Fibroblast of skin of right biceps (primary cell): ENCODE results near the gene HOXC9.

Experiments used
- DNase-seq: peaks from one replicate; pipeline ENCODE4 v3.0.0-alpha.2; 2013

The HOXC9 gene

DNA sequence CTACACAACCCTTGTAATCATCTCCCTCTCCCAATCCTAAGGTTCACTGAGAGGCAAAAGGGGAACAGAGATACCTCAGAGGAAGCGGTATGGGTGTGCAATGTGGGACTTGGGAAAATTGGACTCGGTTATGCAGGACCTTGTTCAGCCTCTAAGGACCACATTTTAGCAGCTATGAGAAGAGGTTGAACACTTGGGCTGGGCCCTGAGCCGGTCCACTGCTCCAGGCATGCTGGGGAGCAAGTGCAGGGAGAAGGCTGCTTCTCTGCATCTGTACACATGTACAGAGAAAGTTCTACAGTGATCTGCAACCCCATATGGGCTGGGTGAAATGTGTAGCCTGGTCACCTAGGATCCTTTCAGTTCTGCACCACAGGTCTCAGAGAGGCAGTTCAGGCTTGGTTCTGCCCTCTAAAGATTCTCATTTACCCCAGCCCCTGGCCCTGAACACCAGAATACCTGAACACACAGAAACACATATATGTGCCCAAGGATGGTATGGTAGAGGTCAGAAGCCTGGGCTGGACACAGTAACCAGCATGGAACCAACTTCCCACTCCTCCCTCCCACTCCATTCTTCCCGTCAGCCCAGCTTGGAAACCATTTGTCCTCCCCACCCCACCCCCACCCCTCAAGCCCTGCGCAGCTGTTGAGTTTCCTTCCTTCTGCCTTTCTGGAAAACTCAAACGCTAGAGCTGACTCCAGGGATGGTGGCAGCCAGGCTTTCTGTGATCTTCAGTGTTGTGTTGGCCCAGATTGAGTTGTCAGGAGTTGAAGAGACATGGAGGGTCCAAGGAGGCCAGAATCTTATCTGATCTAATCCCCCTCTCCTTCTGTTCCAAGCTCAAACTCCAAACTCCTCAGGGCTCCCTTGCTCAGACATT is 43.3 kb downstream of the HOXC9 start:
- no peak for DNase-seq

DNA sequence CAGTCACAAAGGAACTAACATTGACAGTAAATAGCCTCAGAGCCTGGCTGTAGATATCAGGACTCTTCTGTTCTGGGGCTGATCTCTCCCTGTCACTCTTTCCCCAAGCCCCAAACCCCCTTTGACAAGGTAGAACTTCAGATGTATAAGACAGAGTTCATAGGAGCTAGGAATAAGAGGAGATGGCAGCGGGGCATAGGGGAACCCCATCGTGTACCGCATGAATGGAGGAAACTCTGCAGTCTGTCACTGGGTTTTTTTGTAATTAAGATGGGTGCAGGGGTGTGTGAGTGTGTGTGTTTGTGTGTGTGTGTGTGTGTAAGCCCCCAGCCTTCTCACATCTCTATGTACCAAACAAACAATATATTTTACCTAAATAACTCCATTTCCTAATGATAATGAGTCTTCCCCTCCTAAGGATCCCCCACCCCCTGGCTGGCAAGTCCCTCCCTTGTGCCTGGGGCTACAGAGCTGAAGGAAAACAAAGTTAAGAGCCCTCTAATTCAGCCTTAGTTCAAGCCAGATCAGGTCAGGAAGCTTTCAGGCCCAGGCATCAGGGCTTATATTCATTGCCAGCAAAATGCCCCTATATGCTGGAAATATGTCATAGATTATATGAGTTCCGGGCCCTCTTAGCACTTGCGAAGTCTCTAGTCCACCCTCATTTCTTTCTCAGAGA is 44.6 kb downstream of the HOXC9 start:
- DNase-seq: no peak

DNA sequence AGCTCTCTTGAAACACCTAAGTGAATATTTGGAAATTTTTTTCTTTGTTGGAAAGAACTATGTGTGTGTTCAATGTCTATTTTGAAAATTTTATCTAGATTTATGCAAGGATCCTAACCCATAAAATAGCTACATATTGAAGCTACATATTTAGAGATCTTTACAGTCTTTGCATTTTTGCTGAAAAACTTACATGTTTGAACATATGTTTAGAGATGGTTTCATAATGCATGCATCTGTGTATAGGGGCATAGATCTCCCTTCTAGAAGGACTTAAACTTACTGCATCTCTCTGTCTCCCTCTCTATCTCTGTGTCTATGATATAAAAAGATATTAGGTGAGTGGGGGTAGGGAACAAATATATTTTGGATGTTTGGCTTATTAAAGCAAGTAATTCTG is 45.4 kb downstream of the HOXC9 start:
- no peak for DNase-seq

DNA sequence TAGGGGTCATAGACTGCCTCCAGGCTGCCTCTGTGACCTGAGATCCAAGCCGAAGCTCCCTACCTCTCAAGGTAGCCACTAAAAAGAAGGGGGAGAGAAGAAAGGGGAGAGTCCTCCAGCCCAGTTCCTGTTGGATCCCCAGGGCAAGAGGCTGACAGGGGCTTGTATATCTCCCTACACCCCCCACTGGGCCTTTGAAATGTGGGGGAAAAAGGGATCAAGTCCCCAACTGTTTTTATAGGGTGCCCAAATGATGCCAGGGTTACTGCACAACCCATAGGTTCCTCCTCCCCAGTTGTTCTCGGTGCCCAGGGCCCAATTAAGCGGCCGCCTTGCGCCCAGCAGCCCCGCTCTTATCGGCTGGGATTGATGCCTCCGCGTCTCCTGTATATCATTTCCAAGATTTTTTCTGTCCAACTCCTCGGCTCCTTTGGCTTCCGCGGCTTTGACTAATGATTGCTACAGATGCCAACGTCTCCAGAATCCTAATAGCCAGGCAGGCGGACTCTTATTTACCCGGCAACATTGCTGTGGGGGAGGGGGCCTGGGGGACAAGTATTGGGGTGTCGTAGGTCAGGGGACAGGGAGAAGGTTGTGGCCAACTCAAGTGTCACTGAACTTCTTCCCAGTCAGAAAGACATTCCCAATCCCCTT is 46.0 kb downstream of the HOXC9 start:
- peak; percentile 65 for DNase-seq

DNA sequence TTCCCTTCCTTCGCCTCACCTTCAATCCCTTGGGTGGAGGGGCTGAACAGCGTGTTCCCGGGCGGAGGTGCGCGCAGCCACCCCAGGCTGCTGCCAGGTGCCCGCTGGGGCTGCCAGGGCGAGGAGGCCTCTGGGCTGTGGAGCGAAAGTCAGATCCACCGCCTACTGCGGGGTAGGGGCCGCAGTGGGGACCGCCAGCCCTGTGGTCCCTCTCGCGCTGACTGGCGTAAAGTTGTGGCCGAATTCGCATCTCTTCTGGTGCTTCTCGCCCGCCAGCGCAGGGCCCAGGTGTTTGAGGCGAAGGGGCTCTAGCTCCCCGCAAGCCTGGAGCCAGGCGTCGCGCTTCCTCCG is 46.8 kb downstream of the HOXC9 start:
- no peak for DNase-seq

DNA sequence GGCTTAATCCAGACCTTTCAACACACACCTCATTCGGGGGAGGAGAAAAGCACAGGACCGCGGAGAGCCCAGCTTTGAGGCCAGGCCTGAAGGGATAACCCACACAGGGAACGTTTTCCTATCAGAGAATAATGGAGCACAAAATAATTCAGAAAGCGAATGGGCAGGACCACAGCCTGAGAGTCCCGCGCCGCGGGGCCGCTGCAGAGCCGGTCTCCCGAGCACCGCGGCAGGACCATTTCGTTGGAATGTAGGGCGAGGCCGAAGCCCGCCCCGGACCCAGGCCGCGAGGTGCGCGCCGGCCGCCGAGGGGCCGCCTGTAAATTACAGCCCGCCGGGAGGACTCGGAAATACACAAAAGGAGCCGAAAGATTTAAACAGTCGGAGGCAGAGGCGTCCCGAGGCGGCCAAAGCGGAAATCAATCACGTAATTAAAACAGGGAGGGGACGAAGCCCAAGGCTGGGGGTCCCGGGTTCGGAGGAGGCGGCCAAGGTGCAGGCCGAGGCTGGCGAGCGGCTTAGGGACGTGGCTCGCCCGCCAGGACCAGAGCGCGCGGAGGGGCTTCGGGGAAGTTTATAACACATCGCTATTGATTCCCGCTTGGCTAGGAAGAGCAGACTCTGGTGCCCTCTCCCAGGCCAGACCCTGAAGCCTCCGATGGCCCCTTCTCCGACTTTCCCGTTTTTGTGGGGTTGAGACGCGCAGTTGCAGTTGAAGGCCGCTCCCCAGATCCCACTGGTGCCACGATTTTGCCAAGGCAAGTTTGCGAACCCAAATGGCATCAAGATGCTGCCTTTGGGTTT is 47.4 kb downstream of the HOXC9 start:
- peak; percentile 49 for DNase-seq

DNA sequence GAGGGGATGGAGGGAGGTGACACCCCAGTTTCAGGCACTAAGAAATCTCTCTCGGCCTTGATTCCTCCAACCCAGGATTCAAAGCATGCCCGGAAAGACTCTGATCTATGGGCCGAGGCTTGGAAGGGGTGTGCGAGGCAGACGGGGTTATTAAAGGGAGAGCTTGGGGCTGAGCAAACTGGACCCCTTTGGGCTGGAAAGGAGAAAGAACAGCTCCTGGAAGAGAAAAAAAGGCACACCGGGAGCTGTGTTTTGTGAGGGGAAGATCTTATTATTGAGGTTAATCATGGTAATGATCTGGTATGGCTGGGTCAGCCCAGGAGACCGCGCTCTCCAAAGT is 48.0 kb downstream of the HOXC9 start:
- no peak for DNase-seq

DNA sequence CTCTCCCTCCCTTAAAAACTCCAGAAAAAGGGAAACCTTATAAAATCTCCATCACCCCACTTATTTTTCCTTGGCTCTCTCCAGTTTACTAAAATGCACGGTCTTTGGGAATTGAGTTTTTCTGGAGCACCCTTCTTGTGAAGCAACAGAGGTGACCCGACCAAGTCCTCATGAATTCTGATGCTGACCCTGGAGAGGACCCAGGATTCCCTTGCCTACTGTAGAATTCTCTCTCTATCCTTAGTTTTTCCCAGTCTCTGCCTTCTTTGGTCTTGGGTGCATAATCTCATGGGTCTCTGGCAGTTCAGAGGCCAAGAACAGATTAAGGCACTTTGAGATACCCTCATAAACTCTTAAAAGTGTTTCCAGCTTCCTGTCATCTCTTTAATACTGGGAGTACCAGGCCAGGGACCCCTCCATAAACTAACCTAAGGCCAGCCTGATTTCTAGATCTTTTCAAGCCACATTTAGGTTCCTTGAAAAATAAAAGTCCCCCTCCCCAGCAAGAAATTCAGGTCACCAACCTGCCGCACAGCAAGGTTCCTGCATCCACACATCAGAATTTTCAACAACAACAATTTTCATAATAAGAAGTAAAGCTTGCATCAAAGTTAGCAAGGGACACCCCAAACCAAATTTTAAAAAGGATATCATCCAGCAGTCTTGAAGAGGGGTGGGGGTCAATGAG is 48.6 kb downstream of the HOXC9 start:
- no peak for DNase-seq

DNA sequence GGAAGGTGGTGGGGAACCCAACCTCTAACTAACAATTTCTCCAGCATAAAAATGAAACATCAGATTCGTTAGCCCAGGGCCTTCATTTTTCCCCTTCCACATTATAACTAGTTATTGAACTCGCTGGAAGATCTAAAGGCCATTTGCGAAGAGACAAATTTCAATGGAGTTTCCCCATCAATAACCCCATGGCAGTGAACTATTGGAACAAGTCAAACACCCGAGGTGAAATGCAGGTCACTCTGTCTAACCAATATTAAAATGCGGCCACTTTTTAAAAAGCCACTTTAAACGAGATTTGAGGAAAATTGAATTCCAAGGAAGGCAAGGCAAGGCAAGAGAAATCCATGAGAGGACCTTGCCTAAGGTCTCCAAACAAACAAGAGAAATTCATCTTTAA is 49.1 kb downstream of the HOXC9 start:
- DNase-seq: no peak

DNA sequence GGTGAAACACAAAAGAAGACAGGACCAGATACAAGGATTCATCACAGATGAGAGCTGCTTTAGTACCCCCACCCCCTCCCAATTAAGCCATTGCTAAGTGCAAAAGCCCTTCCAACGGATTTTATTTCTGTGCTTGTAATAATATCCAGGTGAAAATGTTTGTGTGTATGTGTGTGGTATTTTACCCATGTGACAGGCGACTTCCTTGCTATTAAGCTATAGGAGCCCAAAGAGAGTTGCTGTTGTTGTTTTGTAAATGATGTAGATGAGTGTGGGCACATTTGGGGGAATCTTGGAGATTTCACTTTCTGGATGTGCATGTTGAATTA is 50.5 kb downstream of the HOXC9 start:
- DNase-seq: no peak

DNA sequence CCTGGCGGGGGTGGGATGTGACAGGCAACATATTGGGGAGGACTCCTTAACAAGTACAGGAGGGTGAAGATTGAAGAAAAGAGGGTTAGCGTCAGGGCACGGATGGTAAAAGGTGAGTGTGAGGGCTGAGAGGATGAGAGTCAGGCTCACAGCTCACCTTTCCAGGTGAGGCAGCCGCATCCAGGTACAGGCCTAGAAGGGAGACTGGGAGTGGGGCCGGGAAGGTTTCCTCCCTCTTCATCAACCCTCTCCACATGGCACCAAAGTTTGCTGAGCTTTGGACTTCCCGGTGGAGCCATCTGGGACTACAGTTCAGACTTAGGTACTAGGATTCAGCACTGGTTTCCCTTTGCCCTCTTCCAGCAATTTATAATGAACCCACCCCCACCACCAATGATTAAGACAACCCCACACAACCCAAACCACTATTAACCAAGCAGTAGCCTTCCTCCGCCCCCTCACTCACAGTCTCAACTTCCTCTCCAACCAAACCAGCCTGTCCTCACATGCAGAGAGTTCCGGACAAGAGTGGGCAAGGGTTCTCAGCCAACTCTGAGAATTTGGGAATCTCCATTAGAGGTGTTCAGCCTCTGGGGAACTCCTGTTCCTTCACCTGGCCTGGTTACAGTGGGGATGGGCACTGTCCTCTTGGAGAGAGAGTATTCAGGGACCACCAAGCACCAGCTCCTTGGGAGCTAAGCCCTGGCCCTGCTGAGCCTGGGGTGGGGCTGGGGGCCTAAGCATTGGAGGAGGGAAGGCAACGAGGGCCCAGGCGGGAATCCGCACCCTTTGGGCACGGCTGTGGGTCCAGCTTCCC is 51.3 kb downstream of the HOXC9 start:
- peak; percentile 77 for DNase-seq

DNA sequence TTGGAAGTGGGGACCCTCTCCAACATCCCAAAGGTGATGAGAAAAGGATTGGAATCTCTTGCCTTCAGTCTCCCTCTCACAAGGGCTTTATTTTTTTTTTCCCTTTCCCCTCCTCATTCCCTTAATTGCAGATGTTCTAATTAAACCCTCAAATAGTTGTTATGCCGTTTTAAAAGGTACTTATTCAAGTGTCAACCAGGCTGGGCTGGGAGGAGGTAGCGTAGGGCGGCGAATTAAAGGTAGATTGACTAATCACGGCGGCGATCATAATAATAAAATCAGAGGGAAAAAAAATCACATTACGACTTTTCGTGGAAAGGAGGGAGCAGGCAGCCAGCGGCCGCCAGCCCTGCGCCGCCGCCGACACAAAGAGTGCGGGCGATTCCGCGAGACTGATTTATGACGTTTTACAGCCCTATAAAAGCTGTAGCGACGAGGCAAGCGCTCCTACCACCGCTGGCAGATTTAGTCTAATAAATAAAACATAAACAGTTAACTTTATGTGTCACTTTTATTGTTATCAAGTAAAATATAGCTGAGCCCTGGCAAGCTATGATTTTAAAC is 52.0 kb downstream of the HOXC9 start:
- peak; percentile 77 for DNase-seq

DNA sequence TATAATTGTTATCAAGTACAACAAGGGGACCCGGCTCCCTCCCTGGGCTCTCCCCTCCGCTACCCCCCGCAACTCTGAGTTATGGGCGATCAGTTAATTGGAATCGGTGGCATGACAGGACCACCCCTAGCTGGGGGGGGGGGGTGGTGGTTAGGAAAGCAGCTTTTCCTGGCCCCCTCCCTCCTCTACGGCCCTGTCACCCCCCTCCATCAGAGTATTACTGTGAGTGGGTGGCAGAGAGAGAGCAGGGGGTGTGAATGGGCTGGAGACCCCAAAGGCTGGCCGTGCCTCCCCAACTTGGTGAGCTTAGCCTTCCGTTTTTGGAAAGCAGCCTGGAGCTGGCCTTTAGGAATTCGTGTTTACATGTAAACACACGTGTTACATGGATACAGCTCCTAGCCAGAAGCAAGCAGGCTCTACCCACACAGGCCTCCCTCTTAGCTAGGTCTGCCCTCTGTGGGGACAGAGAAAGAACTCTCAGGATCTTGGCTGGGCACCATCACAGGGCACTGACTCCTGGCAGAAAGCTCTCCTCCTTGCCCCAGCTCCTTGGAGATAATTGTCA is 52.6 kb downstream of the HOXC9 start:
- DNase-seq: peak; percentile 76
